ENCODE results near the gene TMEM221.

TMEM221 gene

GRCh38 chr19:17471410-17472125, 23.1 kb upstream of the TMEM221 start:
- DNase-seq (ENCODE audit: low spot score): no peak

GRCh38 chr19:17470068-17470841, 21.8 kb upstream of the TMEM221 start, which contains the start of gene SLC27A1:
Gene SLC27A1 (plus strand): TSS chr19:17470524. CDS start chr19:17470541, 17 bp downstream.
- peak; percentile 92 for DNase-seq (ENCODE audit: low spot score)

- peak; percentile 95 for DNase-seq (ENCODE audit: low spot score)
Observed at GRCh38 chr19:17469481-17470067, 21.1 kb upstream of the TMEM221 start.

GRCh38 chr19:17469092-17469480, 20.6 kb upstream of the TMEM221 start:
- no peak for DNase-seq (ENCODE audit: low spot score)

- DNase-seq (ENCODE audit: low spot score): no peak
Observed at GRCh38 chr19:17468302-17469091, 20.0 kb upstream of the TMEM221 start.

- DNase-seq (ENCODE audit: low spot score): no peak
Observed at GRCh38 chr19:17467471-17468301, 19.2 kb upstream of the TMEM221 start.

- no peak for DNase-seq (ENCODE audit: low spot score)
Observed at GRCh38 chr19:17466487-17466850, 18.0 kb upstream of the TMEM221 start.

- DNase-seq (ENCODE audit: low spot score): no peak
Observed at GRCh38 chr19:17460372-17461230, 12.1 kb upstream of the TMEM221 start, which contains the start of gene NXNL1. Gene NXNL1 (minus strand): TSS chr19:17460926. CDS start chr19:17460869, 57 bp downstream.

- no peak for DNase-seq (ENCODE audit: low spot score)
Observed at GRCh38 chr19:17458970-17459369, 10.5 kb upstream of the TMEM221 start.

GRCh38 chr19:17457616-17458015, 9.1 kb upstream of the TMEM221 start:
- DNase-seq (ENCODE audit: low spot score): no peak

- no peak for DNase-seq (ENCODE audit: low spot score)
Observed at GRCh38 chr19:17456127-17456526, 7.7 kb upstream of the TMEM221 start.

GRCh38 chr19:17455308-17456123, 7.0 kb upstream of the TMEM221 start:
- DNase-seq (ENCODE audit: low spot score): no peak

- no peak for DNase-seq (ENCODE audit: low spot score)
Observed at GRCh38 chr19:17454576-17455071, 6.2 kb upstream of the TMEM221 start.

- DNase-seq (ENCODE audit: low spot score): no peak
Observed at GRCh38 chr19:17451820-17452219, 3.4 kb upstream of the TMEM221 start.

- peak; percentile 47 for DNase-seq (ENCODE audit: low spot score)
Observed at GRCh38 chr19:17450264-17451075, 2.0 kb upstream of the TMEM221 start.

GRCh38 chr19:17447704-17448130, 751 bp downstream of the TMEM221 start:
- no peak for DNase-seq (ENCODE audit: low spot score)

- no peak for DNase-seq (ENCODE audit: low spot score)
Observed at GRCh38 chr19:17445526-17446165, 2.8 kb downstream of the TMEM221 start.
